ENCODE data around the gene GSS.

The GSS gene

DNA sequence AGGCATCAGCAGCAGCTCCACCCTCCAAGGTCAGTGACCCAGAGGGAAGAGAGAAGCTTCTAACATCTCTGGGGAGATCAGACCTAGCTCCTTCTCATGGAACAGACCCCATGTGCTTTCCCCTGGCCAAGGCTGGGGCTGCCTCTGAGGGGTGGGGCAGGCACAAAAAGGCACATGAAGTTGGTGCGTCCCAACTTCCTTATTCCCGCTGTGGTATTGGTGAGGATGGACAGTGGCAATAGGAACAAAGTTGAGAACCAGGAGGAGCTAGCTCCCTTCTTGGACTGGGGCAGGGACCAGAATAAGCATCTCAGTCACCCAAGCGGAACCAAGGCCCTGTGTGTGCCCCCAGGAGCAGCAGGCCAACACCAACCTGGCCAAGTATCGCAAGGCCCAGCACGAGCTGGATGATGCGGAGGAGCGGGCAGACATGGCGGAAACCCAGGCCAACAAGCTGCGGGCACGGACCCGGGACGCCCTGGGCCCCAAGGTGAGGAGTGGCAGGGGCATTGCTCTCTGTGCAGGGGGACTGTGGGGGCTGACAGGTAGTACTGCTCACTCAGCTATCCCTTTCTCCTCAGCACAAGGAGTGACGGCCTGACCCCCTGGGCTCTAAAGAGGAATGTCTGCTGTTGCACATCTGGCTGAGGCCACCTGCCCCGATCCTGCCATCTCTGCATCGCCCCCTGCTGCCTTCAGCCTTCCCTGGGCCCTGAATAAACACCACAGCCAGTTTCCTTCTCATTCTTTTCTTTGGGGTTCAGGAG lies 46.2 kb upstream of the GSS start:
- no peak overlapping the region for H3K4me3 ChIP-seq
- no peak for DNase-seq (ENCODE audit: low spot score)
- TF ChIP-seq, protein P1, sequence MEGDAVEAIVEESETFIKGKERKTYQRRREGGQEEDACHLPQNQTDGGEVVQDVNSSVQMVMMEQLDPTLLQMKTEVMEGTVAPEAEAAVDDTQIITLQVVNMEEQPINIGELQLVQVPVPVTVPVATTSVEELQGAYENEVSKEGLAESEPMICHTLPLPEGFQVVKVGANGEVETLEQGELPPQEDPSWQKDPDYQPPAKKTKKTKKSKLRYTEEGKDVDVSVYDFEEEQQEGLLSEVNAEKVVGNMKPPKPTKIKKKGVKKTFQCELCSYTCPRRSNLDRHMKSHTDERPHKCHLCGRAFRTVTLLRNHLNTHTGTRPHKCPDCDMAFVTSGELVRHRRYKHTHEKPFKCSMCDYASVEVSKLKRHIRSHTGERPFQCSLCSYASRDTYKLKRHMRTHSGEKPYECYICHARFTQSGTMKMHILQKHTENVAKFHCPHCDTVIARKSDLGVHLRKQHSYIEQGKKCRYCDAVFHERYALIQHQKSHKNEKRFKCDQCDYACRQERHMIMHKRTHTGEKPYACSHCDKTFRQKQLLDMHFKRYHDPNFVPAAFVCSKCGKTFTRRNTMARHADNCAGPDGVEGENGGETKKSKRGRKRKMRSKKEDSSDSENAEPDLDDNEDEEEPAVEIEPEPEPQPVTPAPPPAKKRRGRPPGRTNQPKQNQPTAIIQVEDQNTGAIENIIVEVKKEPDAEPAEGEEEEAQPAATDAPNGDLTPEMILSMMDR (IDR thresholded peaks at IDR 0.05): no peak
- no peak overlapping the region for H3K27ac ChIP-seq

- TF ChIP-seq, protein P1 (IDR thresholded peaks at IDR 0.05): no peak
- Histone ChIP-seq H3K4me3 (no peak overlapping the region), H3K27ac (no peak overlapping the region)
- DNase-seq (ENCODE audit: low spot score): no peak
Observed at GRCh38 chr20:35000922-35001595, 45.5 kb upstream of the GSS start.

- DNase-seq (ENCODE audit: low spot score): no peak
- H3K27ac ChIP-seq: no peak overlapping the region
- no peak overlapping the region for H3K4me3 ChIP-seq
- TF ChIP-seq, protein P1 (IDR thresholded peaks at IDR 0.05): no peak
Observed at GRCh38 chr20:35000311-35000921, 44.8 kb upstream of the GSS start.

- no peak overlapping the region for H3K4me3 ChIP-seq
Observed at GRCh38 chr20:34999782-35000181, 44.2 kb upstream of the GSS start.

DNA sequence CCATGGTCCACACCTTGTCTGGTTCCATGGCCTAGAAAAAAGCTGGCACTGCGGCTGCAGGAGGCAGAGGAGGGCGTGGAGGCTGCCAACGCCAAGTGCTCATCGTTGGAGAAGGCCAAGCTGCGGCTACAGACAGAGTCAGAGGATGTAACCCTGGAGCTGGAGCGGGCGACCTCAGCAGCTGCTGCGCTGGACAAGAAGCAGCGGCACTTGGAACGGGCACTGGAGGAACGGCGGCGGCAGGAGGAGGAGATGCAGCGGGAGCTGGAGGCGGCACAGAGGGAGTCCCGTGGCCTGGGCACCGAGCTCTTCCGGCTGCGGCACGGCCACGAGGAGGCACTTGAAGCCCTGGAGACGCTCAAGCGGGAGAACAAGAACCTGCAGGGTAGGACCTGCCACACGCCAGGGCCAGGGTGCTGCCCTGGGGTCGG lies 43.4 kb upstream of the GSS start:
- TF ChIP-seq, protein P1 (IDR thresholded peaks at IDR 0.05): no peak
- DNase-seq (ENCODE audit: low spot score): no peak
- no peak overlapping the region for H3K27ac ChIP-seq
- no peak overlapping the region for H3K4me3 ChIP-seq

More at GRCh38 chr20:34999782-35000181, 44.2 kb upstream of the GSS start:
- no peak overlapping the region for H3K27ac ChIP-seq
- no peak for DNase-seq (ENCODE audit: low spot score)
- TF ChIP-seq, protein P1 (IDR thresholded peaks at IDR 0.05): no peak

DNA sequence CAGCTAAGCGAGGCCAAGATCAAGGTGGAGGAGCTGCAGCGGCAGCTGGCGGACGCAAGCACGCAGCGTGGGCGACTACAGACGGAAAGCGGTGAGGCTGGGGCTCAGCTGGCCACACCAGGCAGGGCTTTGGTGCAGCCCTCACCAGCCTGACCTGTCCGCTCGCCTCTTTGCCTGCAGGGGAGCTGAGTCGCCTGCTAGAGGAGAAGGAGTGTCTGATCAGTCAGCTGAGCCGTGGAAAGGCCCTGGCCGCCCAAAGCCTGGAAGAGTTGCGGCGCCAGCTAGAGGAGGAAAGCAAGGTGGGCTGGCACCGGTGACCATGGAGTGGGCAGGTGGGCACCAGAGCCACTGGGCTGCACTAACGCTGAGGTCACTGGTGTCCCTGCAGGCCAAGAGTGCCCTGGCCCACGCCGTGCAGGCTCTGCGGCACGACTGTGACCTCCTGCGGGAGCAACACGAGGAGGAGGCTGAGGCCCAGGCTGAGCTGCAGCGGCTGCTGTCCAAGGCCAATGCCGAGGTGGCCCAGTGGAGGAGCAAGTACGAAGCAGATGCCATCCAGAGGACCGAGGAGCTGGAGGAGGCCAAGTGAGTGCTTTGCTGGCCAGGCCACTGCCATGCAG lies 42.8 kb upstream of the GSS start:
- TF ChIP-seq, protein P1 (IDR thresholded peaks at IDR 0.05): no peak
- no peak for DNase-seq (ENCODE audit: low spot score)
- Histone ChIP-seq H3K27ac (no peak overlapping the region), H3K4me3 (no peak overlapping the region)
